ENCODE data around the gene EYA4.

The EYA4 gene

DNA sequence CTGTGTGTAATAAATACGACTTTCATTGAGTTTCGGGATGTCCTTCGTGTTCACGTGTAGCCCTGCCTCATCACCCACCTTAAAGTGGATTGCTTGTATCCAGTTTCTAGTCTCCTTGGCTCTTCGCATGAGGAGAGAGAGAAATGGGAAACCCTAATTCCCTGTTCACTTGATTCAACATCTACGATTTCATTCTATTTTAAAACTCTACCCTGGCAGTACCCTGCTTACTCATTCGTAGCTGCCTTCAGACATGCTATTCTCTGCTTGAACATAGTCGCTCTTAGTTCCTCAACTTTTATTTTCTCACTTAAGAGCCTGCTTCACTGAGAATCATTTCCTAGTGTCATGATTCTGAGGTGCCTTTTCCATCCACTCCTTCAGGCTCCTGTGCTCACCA, 163.6 kb downstream of the EYA4 start:
- DNase-seq = no peak

- no peak for DNase-seq
Measured at GRCh38 chr6:133407320-133408100, 166.4 kb downstream of the EYA4 start.

GRCh38 chr6:133408132-133408531, 167.0 kb downstream of the EYA4 start:
- DNase-seq = no peak

DNA sequence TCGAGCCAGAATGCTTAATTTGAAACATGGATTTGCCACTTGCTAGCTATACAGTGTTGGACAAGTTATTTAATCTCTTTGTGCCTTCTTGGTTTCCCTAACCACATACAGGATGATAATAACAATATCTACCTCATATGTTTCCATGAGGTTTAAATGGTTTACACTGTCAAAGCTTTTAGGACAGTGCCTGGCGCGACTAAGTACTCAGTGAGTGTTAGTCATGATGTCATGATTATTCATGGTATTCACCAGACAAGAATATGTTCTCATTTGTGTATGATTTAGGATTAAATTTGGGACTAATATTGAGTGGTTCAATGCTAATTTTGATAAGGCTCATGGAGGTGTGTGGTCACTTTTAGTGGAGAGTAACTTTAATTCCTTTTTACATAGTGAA, 167.4 kb downstream of the EYA4 start:
- DNase-seq = no peak

DNA sequence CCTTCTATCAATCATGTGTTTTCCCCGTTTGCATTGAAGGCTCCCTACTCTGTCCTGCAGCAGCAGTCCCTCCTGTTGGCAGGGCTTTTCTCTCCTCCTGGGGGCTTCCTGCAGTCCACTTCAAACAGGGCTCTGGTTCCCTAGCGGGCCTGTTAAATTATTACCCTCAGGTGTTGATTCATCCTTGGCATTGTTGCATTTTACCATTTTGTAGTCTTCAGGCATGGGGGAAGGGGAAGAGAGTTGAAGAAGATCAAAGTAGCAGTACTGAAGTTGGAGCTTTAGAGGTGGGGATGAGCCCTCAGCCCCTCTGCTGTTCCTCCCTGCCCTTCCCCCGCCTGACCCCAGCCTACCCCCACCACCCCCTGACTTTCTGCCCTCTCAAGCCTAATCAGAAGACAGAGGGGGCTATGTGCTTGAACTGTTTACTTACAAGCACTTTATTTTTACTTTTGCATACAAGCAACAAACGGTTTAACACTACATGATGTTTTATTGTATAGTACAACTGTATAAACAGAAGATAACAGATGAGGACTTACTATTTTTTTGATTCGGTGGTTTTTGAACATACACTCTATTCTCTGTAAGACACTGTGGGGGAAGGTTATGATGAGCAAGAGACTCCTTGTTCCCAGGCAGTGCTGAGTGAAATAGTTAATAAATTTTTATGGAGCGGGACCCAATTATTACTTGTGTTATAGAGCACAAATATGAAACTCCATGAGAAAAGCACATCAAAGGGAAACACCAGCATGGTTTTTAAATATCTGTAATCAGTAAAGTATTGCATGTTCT, 169.7 kb downstream of the EYA4 start:
- DNase-seq = no peak

- no peak for DNase-seq
Measured at GRCh38 chr6:133411757-133412156, 170.6 kb downstream of the EYA4 start.

- DNase-seq = no peak
Measured at GRCh38 chr6:133415262-133415661, 174.1 kb downstream of the EYA4 start.

- no peak for DNase-seq
Measured at GRCh38 chr6:133418108-133418507, 177.0 kb downstream of the EYA4 start.

DNA sequence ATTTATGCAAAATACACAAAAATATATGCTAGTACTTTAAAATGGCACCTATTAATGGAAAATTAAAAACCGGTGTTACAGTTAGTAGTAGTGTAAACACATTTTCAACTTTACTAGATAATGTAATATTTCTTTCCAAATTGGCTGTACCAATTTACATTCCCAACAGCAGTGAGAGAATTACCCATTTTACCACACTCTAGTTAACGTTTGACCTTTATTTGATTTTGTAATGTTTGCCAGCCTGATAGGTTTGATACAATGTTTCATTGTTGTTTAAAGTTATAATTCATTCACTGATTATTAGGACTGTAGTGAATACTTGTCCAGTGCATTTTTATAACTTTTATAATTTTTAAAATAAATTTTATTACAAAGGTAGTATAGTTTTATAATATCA, 182.1 kb downstream of the EYA4 start:
- DNase-seq = no peak

GRCh38 chr6:133424359-133424758, 183.2 kb downstream of the EYA4 start:
- no peak for DNase-seq

GRCh38 chr6:133426038-133426437, 184.9 kb downstream of the EYA4 start:
- no peak for DNase-seq

GRCh38 chr6:133428295-133428694, 187.1 kb downstream of the EYA4 start:
- no peak for DNase-seq

GRCh38 chr6:133430530-133430929, 189.4 kb downstream of the EYA4 start:
- no peak for DNase-seq

GRCh38 chr6:133431031-133431430, 189.9 kb downstream of the EYA4 start:
- DNase-seq = no peak

DNA sequence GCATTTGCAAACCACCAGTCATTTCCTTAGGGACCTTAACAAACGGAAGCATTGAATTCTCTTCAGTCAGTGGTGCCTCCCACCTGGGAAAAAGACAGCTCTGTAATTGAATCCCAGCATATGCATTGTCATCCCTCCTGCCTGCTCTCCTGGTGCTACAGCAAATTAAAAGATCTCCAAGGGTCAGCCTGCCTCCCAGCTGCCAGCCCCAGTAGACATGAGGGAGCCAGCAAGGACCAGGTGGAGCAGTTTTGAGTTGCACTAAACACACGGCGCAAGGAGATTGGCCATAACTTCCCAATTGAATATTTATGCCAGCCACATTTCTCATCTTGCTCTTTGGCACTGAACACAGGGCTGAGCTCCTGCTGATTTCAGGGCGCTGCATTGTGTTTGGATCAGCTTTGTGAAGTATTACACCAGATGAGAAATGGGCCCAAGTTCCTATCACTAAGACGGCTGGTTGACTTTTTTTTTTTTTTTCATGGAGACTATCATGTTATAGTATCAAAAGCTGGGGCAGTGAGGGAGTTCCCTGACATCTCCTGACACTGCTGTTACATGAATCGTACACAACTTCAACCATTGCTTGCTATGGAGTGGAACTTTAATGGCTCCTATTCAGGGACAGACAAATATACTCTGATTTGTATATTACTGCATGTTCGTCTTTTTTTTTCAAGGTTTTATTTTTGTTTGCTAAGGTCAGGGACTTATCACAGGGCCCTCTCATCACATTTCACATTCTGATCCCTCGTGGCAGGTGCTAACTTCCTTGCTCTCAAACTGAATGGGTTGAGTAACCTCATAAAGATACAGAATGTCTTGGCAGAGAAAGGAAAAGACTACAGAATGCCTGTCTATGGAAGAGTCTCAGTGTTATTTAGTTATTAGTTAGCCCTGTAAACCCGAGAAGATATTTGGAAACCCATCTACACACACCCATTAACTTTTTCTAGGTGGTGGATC, 191.1 kb downstream of the EYA4 start:
- peak; percentile 51 for DNase-seq

- no peak for DNase-seq
Measured at GRCh38 chr6:133435065-133435728, 194.0 kb downstream of the EYA4 start.

DNA sequence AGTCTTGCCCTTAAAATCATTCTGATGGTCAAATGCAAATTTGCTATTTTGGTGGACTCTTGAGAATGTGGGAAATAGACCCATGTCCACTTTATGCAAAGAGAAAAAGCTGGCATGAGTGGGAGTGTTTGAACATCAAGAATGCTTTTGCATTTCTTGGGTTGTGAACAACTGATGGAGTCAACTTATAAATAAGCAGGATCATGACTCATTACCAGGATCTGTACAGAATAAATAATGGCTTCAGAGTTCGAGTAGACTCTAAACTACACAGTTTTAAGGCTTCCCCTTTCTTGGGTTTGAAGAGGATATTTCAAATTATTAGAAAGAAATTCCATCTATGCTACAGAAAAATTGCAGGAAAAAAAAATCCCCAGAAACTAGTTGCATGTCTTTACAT, 195.5 kb downstream of the EYA4 start:
- no peak for DNase-seq

- DNase-seq = no peak
Measured at GRCh38 chr6:133441491-133441890, 200.3 kb downstream of the EYA4 start.

DNA sequence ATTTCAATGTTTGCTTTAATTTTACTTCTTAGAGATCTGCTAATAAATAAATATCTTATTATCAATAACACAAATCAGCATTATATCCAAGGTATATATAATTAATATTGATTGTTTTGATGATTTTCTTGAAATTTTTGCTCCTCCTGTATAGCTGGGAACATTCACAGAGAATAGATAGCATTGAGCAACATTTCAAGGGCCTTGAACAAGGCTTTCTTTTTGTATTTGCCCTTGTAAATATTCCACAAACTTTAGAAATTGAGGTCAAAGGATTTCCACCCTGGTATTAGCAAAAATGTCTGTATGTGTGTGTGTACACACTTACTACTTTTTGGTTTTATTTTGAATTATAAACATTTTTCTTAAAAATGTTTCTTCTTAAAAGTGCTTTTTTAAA, 205.6 kb downstream of the EYA4 start:
- no peak for DNase-seq

DNA sequence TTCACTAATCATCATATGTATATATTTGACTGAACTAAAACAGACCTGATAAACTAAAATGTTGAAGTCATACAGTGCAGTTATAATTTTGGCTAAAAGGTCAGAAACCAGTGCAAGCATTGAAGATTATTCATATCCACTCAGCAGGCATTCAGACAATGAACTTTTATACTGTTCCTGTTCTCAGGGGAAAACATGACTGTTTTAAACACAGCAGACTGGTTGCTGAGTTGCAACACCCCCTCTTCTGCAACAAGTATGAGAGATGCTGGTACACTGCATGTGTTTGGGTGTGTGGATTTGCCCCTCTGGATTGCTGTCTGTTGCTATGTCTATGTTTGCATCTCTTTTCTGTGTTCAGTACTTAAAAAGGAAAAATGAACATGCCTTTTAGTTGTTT, 206.8 kb downstream of the EYA4 start:
- DNase-seq = no peak

GRCh38 chr6:133456439-133456838, 215.3 kb downstream of the EYA4 start:
- no peak for DNase-seq

- DNase-seq = no peak
Measured at GRCh38 chr6:133456944-133457343, 215.8 kb downstream of the EYA4 start.

- no peak for DNase-seq
Measured at GRCh38 chr6:133460101-133460500, 218.9 kb downstream of the EYA4 start.

Data from SHP77 treated with DMSO at 0.1 percent for 48 hours (cell line).